ENCODE data around the gene WFDC13.

GRCh38 chr20:45745015-45745414 lies 43.2 kb downstream of the WFDC13 start:
- TF ChIP-seq EP300 (IDR thresholded peaks at IDR 0.05) (no peak), CTCF (IDR thresholded peaks at IDR 0.05) (no peak), POLR2A (IDR thresholded peaks at IDR 0.05) (no peak)
